ENCODE data around the gene KDM4C.

The KDM4C gene

GRCh38 chr9:7148243-7148765 lies 390.5 kb downstream of the KDM4C start:
- no peak for FAIRE-seq

- FAIRE-seq = no peak
Observed at GRCh38 chr9:7149258-7149657, 391.5 kb downstream of the KDM4C start.

- no peak for FAIRE-seq
Observed at GRCh38 chr9:7150153-7150890, 392.5 kb downstream of the KDM4C start.

GRCh38 chr9:7153134-7153533 lies 395.4 kb downstream of the KDM4C start:
- no peak for FAIRE-seq

- FAIRE-seq = no peak
Observed at GRCh38 chr9:7153566-7153965, 395.8 kb downstream of the KDM4C start.

GRCh38 chr9:7154003-7154619 lies 396.3 kb downstream of the KDM4C start:
- no peak for FAIRE-seq

- FAIRE-seq = no peak
Observed at GRCh38 chr9:7154650-7155049, 396.9 kb downstream of the KDM4C start.

GRCh38 chr9:7161469-7161868 lies 403.7 kb downstream of the KDM4C start:
- FAIRE-seq = no peak

GRCh38 chr9:7163932-7164331 lies 406.2 kb downstream of the KDM4C start:
- no peak for FAIRE-seq

- no peak for FAIRE-seq
Observed at GRCh38 chr9:7164440-7165330, 406.9 kb downstream of the KDM4C start.

GRCh38 chr9:7165331-7165975 lies 407.7 kb downstream of the KDM4C start:
- FAIRE-seq = no peak

- FAIRE-seq = no peak
Observed at GRCh38 chr9:7166074-7166473, 408.3 kb downstream of the KDM4C start.

- FAIRE-seq = no peak
Observed at GRCh38 chr9:7169717-7170389, 412.1 kb downstream of the KDM4C start.

GRCh38 chr9:7171396-7172153 lies 413.8 kb downstream of the KDM4C start:
- FAIRE-seq = no peak

GRCh38 chr9:7172154-7173115 lies 414.7 kb downstream of the KDM4C start:
- no peak for FAIRE-seq

GRCh38 chr9:7173139-7173538 lies 415.4 kb downstream of the KDM4C start:
- no peak for FAIRE-seq

GRCh38 chr9:7174301-7174700 lies 416.5 kb downstream of the KDM4C start:
- FAIRE-seq = no peak

- FAIRE-seq = no peak
Observed at GRCh38 chr9:7174884-7175283, 417.1 kb downstream of the KDM4C start.

GRCh38 chr9:7176561-7176960 lies 418.8 kb downstream of the KDM4C start:
- no peak for FAIRE-seq

GRCh38 chr9:7177383-7177782 lies 419.6 kb downstream of the KDM4C start:
- no peak for FAIRE-seq

All from A204.1 (cell line).